ENCODE measurements around the gene MBOAT2.

DNA sequence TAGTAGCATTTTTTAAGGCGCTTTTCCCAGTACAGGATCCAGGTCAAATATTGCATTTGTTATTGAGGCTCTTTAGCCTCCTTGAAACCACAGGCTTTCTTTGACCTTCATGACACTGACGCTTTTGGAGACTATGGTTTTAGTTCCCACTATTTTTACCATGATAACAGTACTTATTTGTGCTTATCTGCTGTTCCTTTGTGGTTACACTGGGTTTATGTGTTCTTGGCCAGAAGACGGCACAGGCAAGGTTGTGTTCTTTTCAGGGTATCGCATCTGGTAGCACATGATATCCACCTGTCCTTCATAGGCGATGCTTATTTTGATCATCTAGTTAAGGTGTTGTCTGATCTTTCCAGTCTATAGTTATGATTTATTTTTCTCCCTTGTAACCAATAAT, 16.8 kb upstream of the MBOAT2 start:
- TF ChIP-seq, protein P1, sequence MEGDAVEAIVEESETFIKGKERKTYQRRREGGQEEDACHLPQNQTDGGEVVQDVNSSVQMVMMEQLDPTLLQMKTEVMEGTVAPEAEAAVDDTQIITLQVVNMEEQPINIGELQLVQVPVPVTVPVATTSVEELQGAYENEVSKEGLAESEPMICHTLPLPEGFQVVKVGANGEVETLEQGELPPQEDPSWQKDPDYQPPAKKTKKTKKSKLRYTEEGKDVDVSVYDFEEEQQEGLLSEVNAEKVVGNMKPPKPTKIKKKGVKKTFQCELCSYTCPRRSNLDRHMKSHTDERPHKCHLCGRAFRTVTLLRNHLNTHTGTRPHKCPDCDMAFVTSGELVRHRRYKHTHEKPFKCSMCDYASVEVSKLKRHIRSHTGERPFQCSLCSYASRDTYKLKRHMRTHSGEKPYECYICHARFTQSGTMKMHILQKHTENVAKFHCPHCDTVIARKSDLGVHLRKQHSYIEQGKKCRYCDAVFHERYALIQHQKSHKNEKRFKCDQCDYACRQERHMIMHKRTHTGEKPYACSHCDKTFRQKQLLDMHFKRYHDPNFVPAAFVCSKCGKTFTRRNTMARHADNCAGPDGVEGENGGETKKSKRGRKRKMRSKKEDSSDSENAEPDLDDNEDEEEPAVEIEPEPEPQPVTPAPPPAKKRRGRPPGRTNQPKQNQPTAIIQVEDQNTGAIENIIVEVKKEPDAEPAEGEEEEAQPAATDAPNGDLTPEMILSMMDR (IDR thresholded peaks at IDR 0.05) = no peak
- no peak for TF ChIP-seq POLR2A (IDR thresholded peaks at IDR 0.05)
- no peak for TF ChIP-seq POLR2AphosphoS5 (IDR thresholded peaks at IDR 0.05)
